Activated CD4-positive, alpha-beta memory T cell treated with anti-CD3 and anti-CD28 coated beads, Interleukin-2, amount 10 ng/mL, durations not matched to agents 7 days and 5 days (primary cell): ENCODE results near the gene FAM43A. TPM values are rescaled to one million over a fixed set of nuclear protein-coding genes. Genes with fewer than 3 reads are reported as not detected.

Source experiments
- CTCF ChIA-PET: fragments of 350-600 bp; sonication (Branson Sonifier 250); formaldehyde crosslinking; loops from one replicate; lab custom pipeline; 2021; ENCODE audit warnings: antibody characterized with exemption, inconsistent platforms; lab: Charles Lee
- POLR2A ChIA-PET: fragments of 350-600 bp; sonication (Branson Sonifier 250); formaldehyde crosslinking; loops from one replicate; lab custom pipeline; 2021; ENCODE audit warnings: antibody characterized with exemption; lab: Charles Lee
- DNase-seq: peaks from one replicate; pipeline ENCODE4 v3.0.0-alpha.2; 2020
- H3K27ac Mint-ChIP-seq: one replicate; pipeline ENCODE4 v1.8.0; 2021; ENCODE audit warnings: mild to moderate bottlenecking, mixed read lengths
- H3K27me3 Mint-ChIP-seq: one replicate; pipeline ENCODE4 v1.8.0; 2021; ENCODE audit warnings: mixed read lengths
- H3K36me3 Mint-ChIP-seq: one replicate; pipeline ENCODE4 v1.8.0; 2021; ENCODE audit warnings: low read depth, mixed read lengths
- H3K4me1 Mint-ChIP-seq: one replicate; pipeline ENCODE4 v1.8.0; 2021; ENCODE audit warnings: mixed read lengths
- H3K4me3 Mint-ChIP-seq: one replicate; pipeline ENCODE4 v1.8.0; 2021; ENCODE audit warnings: mild to moderate bottlenecking, mixed read lengths
- H3K9me3 Mint-ChIP-seq: one replicate; pipeline ENCODE4 v1.8.0; 2021; ENCODE audit warnings: mixed read lengths
- total RNA-seq, 2 experiments: library from RNA; stranded (reverse); gene quantifications; one replicate each; pipeline ENCODE4 v1.2.3, GENCODE V29; 2021

FAM43A gene
- total RNA-seq, 2 experiments from 2014 or later = 4.3 TPM

DNA sequence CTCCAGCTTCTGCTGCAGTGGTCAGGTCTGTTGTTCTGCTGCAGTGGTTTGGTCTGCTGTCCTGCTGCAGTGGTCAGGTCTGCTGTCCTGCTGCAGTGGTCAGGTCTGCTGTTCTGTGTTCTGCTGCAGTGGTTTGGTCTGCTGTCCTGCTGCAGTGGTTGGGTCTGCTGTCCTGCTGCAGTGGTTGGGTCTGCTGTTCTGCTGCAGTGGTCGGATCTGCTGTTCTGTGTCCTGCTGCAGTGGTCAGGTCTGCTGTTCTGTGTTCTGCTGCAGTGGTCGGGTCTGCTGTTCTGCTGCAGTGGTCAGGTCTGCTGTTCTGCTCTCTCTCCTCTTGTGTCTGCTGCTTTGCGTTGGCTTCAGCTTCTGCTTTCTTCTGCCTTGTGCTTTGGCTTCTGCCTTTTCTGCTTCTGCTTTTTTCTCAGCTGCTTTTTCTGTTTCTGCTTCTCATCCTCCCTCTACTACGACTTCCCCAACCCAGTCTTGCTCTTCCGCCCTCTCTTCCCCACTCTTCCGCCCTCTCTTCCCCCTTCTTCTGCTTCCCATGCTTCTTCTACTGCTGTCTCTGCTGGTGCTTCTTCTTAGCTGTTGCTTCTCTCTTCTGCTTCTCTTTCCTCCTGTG lies 50.7 kb downstream of the FAM43A start:
- no peaks in the 10 kb centered on the region for H3K9me3 Mint-ChIP-seq
- POLR2A ChIA-PET = no interaction called here
- H3K27ac Mint-ChIP-seq = no peak overlapping the region
- peaks cover 3% of the 10 kb centered on the region for H3K4me1 Mint-ChIP-seq
- CTCF ChIA-PET = interaction anchor here (1.8 kb wide), 1 partner anchor 54 kb away, joined by 4 read pairs; no protein-coding TSS in a partner anchor
- H3K27me3 Mint-ChIP-seq = peaks cover 21% of the 10 kb centered on the region
- H3K36me3 Mint-ChIP-seq = no peaks in the 10 kb centered on the region
- no peak for DNase-seq
- no peak overlapping the region for H3K4me3 Mint-ChIP-seq

DNA sequence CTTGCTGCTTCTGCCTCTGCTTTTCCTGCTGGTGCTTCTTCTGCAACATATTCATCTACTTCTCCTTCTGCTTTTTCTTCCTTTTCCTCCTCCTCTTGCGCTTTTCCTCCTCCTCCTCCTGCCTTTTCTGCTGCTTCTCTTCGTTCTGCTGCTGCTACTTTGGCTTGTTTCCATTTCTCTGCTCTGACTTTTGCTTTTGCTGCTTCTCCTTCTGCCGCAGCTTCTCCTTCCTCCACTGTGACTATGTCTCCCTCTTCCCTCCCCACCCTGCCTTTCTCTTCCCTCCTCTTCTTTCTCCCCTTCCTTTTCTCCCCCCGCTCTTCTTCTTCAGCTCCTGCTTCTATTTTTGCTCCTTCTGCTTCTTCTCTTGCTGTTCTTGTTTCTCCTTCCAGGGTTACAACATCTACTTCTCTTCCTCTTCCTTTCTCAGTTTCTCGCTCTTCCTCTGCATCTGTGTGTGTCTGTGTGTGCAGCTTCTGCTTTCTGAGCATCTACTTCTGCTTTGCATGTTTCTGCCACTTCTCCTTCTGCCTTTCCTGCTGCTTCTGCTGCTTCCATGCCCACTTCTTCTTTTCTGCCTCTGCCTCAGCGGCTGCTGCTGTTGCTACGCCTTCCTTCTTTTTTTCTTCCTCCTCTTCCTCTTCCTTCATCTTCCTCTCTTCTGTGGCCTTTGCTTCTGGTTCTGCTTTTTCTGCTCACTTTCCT lies 51.4 kb downstream of the FAM43A start:
- ChIA-PET CTCF (interaction anchor here (1.8 kb wide), 1 partner anchor 54 kb away, joined by 4 read pairs; no protein-coding TSS in a partner anchor), POLR2A (no interaction called here)
- H3K36me3 Mint-ChIP-seq = no peaks in the 10 kb centered on the region

More for the DNA sequence above, 51.4 kb downstream of the FAM43A start:
- Mint-ChIP-seq H3K4me1 (peaks cover 4% of the 10 kb centered on the region), H3K27me3 (peaks cover 19% of the 10 kb centered on the region), H3K9me3 (no peaks in the 10 kb centered on the region), H3K4me3 (no peak overlapping the region), H3K27ac (no peak overlapping the region)
- no peak for DNase-seq

Other genes starting within 250 kb of the FAM43A start
- gene ATP13A3, start 198.9 kb upstream of the FAM43A start, total RNA-seq = 10 to 100 TPM; 76.8 to 77.8 TPM
- 1 to 10 TPM; 6.2 to 7.1 TPM for gene TMEM44, start 52.5 kb upstream of the FAM43A start, total RNA-seq
- 10 to 100 TPM; 24.7 to 26.5 TPM for gene LSG1, start 13.7 kb upstream of the FAM43A start, total RNA-seq